GM19438 (cell line): ENCODE measurements around the gene OAT.

Source experiments
- ATAC-seq: cut with Tn5 transposase; IDR thresholded peaks from one replicate; pipeline ENCODE4 v1.9.1; 2021; ENCODE audit warnings: low read depth; ENCODE audit not compliant: unreplicated experiment

The OAT gene

DNA sequence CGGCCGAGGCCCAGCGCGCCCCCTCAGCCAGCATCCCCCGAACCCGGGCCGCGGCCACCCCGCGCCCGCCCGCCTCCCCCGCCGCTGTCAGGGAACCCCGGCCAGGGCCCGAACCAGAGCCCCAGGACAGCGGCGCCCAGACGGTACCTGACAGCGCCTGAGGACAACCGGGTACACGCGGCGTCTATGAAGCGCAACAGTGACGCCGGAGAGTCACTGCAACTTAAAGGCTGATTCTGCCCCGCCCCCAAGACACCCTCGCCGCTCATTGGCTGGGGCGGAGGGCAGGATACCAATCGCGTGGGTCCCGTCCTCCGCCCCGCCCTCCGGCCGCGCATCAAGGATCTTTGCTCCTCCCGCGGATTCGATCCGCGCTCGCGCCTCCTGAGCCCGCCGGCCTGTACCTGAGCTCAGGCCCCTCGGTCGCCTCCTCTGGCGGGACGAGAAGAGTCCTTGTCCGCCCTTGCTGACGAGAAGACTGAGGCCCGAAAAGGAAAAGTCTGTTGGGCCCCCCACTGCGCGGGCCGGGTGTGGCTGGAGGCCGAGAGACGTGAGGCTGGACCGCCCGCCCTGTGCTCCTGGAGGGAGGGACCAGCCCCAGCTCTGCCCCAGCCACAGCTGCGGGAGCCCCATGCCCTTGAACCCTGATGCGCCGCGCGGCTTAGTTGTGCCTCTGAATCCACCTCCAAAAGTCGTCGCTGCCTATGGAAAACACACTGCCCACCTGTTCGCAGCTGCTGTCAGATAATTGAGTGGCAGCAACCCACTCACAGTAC is at the start of gene OAT:
OAT (minus strand) TSS at position 198 of the 776 bp plus-strand sequence. CDS start 6,752 bp downstream, outside the sequence.
- peak; percentile 98 for ATAC-seq

DNA sequence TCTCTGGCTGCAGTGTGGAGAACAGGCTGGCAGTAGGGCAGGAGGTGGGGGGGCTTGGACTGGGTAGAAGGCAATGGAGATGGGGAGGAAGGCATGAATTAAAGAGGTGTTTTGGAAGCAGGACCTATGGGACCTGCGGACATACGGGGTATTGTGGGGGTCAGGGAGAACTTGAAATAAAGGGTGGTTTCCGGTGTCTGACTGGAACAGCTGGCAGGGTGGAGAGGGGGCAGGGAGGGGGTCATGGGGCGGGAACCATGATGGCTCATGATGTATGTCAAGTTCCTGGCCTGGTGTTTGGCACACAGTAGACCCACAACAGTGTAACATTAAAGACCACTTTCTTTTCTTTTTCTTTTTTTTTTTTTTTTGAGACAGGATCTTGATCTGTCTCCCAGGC is 48.4 kb upstream of the OAT start:
- no peak for ATAC-seq

DNA sequence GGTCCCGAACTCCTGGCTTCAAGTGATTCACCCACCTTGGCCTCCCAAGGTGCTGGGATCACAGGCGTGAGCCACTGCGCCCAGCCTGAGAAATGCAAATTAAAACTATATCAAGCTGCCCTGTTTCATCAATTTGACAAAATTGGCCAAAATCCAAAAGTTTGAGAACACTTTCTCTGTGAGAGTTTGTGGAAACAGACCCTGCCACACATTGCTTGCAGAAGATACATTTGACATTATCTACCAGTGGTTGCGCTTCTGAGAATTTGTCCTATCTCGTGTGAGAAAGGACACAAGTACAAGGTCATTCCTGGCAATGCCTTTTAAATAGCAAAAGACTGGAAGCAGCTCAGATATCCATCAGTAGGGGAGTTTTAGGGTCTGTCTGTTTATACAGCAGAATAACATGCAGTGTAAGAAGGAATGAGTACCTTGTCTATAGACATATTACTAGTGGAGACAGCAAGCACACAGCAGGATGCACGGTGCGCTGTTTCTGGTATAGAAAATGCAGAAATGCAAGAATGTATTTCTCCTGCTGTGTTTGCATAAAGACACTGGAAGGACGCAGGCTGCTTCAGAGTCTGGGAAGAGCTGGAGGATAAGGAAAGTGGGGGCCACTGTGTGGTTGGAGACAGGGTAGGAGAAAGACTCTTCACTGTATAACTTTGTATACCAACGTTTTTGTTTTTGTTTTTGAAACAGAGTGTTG is 47.2 kb upstream of the OAT start:
- ATAC-seq, result no peak

DNA sequence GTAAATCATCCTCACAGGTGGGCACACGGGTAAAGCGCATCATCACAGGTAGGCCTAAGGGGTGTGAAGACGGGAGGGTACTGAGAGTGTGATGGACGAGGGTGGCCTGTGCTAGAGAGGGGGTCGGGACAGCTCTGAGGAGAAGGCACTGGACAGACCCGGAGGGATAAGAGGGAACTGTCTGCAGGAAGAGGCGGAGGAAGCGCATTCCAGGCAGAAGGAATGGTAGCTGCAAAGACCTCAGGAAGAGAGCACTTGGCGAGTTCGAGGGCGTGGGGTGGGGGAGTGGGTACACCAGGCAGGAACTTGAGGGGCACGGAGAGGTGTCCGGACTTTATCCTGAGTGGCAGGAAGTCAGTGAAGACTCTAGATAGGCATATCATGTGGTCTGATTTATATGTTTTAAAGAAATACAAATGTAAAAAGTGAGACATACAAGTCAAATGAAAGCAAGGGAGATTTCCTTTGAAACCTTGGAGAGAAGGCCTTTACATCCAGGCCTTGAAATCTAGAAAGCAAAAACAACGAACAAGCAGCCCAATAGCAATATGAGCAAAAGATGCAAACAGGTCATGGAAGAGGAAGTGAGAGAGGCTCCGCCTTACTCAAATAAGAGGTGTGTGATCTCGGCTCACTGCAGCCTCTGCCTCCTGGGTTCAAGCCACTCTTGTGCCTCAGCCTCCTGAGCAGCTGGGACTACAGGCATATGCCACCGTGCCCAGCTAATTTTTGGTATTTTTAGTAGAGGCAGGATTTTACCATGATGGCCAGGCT is 46.5 kb upstream of the OAT start:
- peak; percentile 42 for ATAC-seq

DNA sequence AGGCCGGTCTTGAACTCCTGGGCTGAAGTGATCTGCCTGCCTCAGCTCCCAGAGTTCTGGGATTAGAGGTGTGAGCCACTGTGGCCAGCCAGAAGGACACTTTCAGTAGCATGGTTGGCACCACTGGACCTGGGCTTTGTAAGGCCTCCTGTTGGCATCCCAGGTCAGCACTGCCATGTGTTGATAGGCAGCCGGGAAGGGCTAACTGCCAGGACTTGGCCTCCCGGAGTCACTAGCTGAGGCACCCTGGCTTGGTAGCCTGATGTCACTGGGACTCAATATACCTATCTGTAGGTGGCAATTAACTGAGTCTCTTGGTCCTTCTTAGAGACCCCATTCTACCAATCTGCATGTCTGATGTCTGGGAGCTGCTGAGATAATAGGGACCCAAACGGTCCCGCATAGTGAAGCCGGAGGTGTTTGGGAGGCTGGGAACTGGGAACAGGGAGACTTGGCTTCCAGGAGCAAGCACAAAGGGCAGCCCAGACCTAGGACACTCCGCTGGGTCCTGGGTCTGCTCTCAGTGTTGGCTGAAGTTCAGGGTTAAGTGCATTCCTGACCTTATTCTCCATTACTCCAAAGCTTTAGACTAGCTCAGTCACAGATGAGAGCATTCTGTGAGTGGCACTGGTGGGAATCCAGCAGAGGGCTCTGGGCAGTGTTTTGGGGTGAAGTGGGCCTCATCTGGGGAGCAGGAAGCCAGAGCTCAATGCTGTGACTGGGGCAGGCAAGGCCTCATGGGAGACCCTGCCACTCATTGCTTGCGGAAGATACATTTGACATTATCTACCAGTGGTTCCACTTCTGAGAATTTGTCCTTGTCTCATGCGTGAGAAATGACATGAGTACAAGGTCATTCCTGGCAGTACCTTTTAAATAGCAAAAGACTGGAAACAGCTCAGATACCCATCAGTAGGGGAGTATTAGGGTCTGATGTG is 45.6 kb upstream of the OAT start:
- no peak for ATAC-seq

DNA sequence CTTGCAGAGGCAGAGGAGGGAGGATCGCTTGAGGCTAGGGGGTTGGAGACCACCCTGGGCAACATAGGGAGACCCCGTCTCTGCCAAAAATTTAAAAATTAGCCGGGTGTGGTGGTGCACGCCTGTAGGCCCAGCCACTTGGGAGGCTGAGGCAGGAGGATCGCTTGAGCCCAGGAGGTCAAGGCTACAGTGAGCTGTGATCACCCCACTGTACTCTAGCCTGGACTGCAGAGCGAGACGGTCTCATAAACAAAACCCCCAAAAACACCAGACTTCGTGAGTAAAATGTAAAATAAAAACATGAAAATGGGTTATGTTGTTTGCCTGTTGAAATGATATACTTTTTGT is 43.6 kb upstream of the OAT start:
- no peak for ATAC-seq

DNA sequence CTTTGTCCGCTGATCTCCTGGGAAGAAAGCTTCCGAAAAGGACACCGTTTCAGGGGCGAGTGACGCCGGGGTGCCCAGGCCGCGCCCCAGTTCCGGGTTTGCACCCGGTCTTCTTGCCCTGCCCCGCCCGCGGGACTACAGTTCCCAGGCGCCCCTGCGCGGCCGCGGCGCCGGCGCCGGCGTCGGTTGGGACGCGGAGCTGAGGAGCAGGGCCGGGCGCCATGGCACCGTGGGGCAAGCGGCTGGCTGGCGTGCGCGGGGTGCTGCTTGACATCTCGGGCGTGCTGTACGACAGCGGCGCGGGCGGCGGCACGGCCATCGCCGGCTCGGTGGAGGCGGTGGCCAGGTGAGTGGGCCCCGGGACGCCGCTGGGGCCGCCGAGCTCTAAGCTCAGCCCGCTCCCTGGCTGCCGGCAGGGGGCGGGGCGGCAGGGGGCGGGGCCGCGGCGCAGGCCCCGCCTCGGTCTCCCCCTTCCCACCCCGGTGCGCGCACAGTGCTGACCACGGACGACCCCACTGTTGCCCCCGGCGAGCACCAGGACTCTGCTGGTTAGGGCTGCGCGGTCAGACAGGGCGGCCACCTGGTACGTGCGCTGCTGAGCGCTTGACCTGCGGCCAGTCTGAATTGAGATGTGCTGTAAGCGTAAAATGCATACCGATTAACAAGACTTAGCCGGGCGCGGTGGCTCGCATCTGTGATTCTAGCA is 43.1 kb upstream of the OAT start, which contains the start of gene LHPP:
LHPP (plus strand) TSS at position 182 of the 706 bp plus-strand sequence; CDS start at position 222, 40 bp downstream.
- peak; percentile 92 for ATAC-seq

DNA sequence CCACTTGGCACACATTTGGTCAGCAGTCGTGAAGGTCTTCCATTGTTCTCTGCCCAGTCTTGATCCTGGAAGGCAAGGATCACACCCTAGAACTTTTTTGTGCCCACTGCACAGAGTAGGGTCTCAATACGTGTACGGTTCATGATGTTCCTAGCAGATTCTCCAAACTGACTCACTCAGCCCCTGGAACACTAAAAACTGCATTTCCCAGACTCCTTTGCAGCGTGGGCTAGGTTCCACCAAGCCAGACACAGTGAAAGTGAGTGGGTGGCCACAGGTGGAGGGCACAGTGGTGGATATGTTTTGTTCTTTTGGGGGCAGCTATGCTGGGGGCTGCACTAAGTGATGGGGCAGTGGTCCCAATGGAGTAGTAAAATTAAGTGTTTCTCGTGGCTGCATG is 41.4 kb upstream of the OAT start:
- no peak for ATAC-seq

DNA sequence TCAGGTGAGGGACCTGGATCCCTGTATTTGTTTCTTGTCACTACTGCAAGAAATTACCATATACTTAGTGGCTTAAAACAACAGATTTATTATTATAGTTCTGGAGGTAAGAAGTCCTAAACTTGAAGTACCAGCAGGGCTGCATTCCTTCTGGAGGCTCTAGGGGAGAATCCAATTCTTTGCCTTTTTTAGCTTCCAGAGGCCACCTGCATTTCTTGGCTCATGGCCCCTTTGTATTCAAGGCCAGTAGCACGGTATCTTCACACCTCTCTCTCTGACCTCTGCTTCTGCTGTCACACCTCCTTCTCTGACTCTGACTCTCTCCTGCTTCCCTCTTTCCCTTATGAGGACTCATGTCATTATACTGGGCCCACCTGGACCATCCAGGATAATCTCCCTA is 40.7 kb upstream of the OAT start:
- no peak for ATAC-seq

DNA sequence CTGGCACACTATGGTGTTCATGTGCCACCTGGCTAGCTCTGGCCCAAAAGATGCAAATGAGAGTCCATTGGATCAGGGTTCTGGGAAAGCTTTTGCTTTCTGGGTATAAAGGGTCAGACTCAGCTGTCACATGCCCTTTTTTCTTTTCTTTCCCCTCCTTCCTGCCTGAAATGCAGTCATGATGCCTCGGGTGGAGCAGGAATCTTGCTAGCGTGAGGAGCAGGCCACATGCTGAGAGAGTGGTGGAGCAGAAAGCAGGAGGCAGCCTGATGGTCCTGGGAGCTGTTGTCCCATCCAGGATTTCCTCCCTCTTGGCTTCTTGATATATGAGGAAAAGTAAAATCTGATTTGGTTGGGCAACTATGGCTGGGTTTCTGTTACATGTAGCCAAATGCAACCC is 40.2 kb upstream of the OAT start:
- no peak for ATAC-seq

DNA sequence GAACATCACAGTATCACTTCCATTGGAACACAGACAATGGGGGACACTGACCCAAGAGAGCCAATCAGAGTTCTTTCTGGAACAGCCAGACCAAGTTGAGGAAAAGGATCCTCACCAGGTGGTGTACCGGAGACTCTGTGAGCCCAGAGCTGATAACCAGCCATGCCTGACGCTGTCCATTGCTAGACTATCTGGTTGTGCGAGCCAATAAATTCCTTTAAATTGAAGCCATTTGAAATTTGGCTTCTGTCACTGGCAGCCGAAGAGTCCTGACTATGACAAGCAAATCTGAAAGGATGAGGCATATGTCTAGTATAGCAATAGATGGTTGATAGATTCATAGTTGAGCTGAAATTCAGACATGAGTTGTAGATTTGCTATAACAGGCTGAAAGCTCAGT is 39.8 kb upstream of the OAT start:
- ATAC-seq, result no peak

DNA sequence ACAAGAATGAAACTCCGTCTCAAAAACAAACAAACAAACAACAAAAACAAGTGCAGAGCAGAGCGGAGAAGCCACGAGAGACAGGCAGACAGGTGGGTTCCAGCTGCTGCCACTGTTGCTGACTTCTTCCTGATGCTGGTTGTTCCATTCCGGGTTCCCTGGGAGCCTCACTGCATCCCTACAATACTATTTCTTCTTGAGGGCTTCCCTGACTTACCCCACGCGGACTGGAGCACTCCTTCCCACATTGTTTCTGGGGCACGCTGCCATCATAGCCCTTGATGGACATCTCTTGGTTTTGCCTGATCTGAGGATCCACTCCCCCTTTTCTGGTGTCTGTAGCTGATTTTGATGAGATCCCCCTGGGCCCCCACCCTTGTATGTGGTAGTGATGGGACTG is 36.7 kb upstream of the OAT start:
- ATAC-seq, result no peak

DNA sequence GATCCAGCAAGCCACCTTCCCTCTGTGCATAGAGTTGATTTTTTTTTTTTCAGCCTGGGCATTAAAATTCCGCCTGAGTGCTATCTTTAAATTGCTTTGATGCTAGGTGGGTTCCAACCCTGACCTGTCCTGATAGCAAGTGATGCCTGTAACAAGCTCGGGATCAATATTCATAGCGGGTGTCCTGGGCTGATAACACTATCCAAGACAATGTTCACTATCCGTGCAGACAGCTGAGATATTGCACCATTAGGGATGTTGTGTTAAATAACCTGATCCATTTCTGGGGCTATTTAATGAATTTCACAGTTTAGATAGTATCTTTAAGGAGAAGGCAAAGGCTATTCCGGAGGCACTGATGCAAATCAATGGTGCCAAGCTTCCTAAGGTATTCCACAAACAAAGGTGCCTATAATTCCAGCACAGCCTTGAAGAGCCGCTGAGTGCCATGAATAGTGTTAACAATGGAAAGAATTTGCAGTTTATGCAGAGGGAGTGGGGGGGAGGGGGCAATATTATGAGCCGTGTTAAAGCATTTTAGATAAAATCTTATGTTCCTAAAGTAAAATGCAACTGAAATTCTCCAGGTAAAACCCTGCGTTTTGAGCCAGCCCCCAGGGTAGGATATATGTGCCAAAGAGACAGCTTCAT is 35.4 kb upstream of the OAT start:
- ATAC-seq, result no peak

DNA sequence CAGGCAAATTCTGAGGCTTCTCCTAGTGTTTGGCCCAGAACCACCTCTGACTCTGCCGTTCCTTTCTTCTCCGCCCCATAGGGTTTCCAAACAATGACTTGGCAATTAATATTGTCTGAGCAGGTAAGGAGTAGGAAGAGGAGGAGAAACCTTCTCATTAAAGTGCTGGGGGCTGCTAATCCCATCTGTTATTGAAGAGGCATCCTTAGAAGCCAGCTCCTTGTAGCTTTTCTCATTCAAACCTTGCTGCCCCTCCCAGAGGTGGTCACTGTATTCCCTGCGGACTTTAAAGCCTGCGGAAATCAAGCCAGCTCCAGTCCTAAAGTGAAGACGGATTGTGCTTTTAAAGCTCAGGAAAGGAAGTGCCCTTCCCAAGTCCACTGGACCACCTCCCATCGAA is 32.6 kb upstream of the OAT start:
- ATAC-seq, result no peak

DNA sequence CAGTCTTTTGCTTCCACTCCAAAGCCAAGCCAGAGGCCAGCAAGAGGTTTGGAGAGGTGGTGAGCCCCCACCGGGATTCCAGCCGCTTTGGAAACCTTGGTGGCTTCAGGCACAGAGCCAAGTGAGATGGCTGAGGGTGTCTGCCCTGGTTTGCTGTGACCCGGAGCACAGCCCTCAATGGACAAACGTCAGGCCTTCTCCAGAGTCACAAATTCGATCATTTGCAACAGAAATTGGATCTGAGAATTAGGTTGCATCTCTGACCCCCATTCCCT is 32.0 kb upstream of the OAT start:
- ATAC-seq, result no peak

DNA sequence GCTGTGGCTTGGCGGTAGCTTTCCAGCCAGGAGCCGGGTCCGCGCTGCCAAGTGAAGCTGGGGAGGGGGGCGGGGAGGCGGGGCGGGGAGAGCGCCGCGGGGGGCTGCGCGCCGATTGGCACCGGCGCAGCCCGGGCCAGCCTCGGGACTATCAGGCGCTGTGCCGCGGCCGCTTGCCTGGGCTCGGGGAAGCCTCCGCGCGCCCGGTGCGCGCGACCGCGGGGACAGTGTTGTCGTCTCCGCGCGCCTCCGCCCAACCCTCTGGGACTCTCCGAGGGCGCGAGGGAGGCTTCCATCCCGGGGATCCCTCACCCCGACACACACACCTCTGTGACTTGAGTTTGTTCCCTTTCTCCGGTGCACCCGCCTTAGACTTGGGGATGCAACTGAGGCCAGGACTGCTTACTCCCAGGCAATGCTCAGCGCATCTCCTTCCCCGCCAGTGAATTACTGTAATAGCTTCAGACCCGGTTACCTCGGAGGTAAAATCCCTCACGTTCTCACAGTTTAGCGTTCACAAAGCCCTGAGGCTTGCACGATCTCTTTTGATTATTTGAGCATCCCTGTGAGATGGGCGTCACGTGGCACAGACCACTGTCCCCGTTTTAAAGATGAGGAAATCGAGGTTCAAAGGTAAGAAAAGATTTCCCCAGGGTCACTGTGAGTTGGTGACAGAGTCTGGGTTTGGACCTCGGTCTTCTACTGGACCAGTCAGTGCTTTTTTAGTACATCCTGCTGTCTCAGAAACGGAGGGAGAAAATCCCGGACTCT is 31.5 kb upstream of the OAT start, which contains the start of gene NKX1-2:
NKX1-2 (minus strand) TSS at position 24 of the 771 bp plus-strand sequence. CDS start 92 bp downstream, outside the sequence.
- ATAC-seq, result no peak

DNA sequence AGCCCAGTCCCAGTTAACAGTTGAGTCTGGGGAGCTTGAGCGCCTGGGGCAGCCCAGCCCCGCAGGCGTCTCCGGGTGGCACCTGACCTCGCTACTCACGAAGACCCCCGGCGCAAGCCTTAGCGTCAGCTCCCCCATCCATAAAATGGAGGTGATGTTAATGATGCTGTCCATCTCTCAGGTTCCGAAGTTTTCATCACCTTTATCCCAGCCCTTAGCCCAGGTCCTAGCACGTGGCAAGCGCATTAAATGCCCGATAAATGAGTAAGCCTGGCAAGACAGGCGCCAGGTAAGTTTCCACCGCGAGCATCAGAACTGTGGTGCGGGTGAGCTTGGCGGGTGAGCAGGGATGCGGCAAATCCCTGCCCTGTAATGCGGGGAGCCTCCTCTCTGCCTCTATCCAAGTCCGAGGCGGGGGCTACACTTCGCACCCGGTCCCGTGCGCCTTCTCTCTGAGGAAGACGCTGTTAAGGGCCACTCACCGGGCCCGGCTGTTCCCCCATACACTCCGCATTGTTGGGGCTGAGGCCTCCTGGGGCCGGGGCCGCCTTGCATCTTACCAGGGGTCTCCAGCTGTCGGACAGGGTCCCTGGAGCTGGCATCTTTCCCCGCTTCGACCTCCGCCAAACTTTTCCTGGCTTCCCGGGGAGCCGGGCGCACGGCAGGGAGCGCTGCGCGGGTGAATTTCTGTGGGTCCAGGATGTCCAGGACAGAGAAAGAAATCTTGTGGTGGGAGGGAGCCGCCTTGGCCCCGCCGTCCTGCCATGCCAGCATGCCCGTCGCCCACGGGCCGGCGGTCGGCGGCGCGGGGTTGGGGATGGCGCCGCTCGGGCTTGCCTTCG is 30.7 kb upstream of the OAT start:
- no peak for ATAC-seq

DNA sequence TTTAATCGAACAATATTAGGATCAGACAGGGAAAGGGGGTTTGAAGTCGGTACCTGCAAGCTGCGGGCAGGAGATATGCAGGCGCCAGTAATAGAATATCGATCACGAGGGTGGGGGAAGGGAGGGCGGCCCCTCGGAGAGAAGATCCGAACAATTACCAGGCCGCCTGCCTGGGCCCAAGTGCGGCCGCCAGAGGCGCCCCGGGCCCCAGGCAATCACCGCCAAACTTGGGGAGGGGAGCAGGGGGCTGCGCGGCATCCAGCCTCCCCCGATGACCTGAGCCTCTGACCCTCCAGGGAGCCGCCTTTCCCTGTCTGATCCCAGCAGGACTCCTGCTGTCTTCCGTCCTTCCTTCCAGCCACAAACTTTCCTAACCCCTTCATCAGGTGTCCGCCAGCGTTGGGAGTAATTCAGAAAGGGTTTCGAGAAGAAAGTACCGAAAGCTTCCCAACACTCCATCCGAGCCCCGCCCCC is 30.0 kb upstream of the OAT start:
- no peak for ATAC-seq
